ENCODE measurements around the gene RAB5B.

The RAB5B gene

GRCh38 chr12:55946553-55946952, 27.3 kb upstream of the RAB5B start:
- no peak for ATAC-seq (ENCODE audit: insufficient read depth, low read depth)
- no peak overlapping the region for H3K4me3 ChIP-seq (ENCODE audit: low read depth in 1 of 2, low read length in 2 of 2)
- H3K36me3 ChIP-seq (ENCODE audit: insufficient read depth, low read length): peaks cover 94% of the 10 kb centered on the region
- 0 out of 2 replicates have a peak, but pooled peaks cover 3% of the 10 kb centered on the region for H4K20me1 ChIP-seq (ENCODE audit: insufficient read depth, low read length)
- H3K9me3 ChIP-seq (ENCODE audit: insufficient read depth, low read length, severe bottlenecking): no peaks in the 10 kb centered on the region
- no peak overlapping the region for H3K4me2 ChIP-seq (ENCODE audit: insufficient read depth, low read length)
- H3K9ac ChIP-seq (ENCODE audit: low read depth, low read length): no peak overlapping the region
- no peaks in the 10 kb centered on the region for H3K27me3 ChIP-seq (ENCODE audit: insufficient read depth, low read length, poor library complexity)
- no peaks in the 10 kb centered on the region for H3K4me1 ChIP-seq (ENCODE audit: insufficient read depth, low read length)
- no peak for DNase-seq
- no peak overlapping the region for H2AFZ ChIP-seq (ENCODE audit: low read depth, low read length)
- no peak for TF ChIP-seq CTCF (IDR thresholded peaks at IDR 0.05; ENCODE audit: borderline replicate concordance, extremely low read depth, low read length, poor library complexity, severe bottlenecking)
- peaks cover 9% of the 10 kb centered on the region for H3K79me2 ChIP-seq (ENCODE audit: insufficient read depth, low read length)
- H3K27ac ChIP-seq (ENCODE audit: low read length): no peak overlapping the region

GRCh38 chr12:55955344-55955743, 18.5 kb upstream of the RAB5B start:
- TF ChIP-seq CTCF (IDR thresholded peaks at IDR 0.05; ENCODE audit: borderline replicate concordance, extremely low read depth, low read length, poor library complexity, severe bottlenecking) (no peak), EZH2 (IDR thresholded peaks at IDR 0.05; ENCODE audit: borderline replicate concordance, low read depth, low read length, severe bottlenecking) (no peak)
- Histone ChIP-seq H3K9ac (ENCODE audit: low read depth, low read length) (no peak overlapping the region), H3K4me3 (ENCODE audit: low read depth in 1 of 2, low read length in 2 of 2) (no peak overlapping the region), H3K79me2 (ENCODE audit: insufficient read depth, low read length) (no peaks in the 10 kb centered on the region), H3K4me1 (ENCODE audit: insufficient read depth, low read length) (no peaks in the 10 kb centered on the region), H3K27me3 (ENCODE audit: insufficient read depth, low read length, poor library complexity) (no peaks in the 10 kb centered on the region), H3K4me2 (ENCODE audit: insufficient read depth, low read length) (no peak overlapping the region), H3K9me3 (ENCODE audit: insufficient read depth, low read length, severe bottlenecking) (no peaks in the 10 kb centered on the region), H3K27ac (ENCODE audit: low read length) (no peak overlapping the region), H4K20me1 (ENCODE audit: insufficient read depth, low read length) (0 out of 2 replicates have a peak, but pooled peaks cover 3% of the 10 kb centered on the region), H3K36me3 (ENCODE audit: insufficient read depth, low read length) (peaks cover 46% of the 10 kb centered on the region), H2AFZ (ENCODE audit: low read depth, low read length) (no peak overlapping the region)
- DNase-seq (peak; percentile 15), ATAC-seq (ENCODE audit: insufficient read depth, low read depth) (peak; percentile 33)

GRCh38 chr12:55955800-55956508, 17.9 kb upstream of the RAB5B start:
- H3K4me2 ChIP-seq (ENCODE audit: insufficient read depth, low read length): no peak overlapping the region
- no peaks in the 10 kb centered on the region for H3K9me3 ChIP-seq (ENCODE audit: insufficient read depth, low read length, severe bottlenecking)
- TF ChIP-seq EZH2 (IDR thresholded peaks at IDR 0.05; ENCODE audit: borderline replicate concordance, low read depth, low read length, severe bottlenecking) (no peak), CTCF (IDR thresholded peaks at IDR 0.05; ENCODE audit: borderline replicate concordance, extremely low read depth, low read length, poor library complexity, severe bottlenecking) (peak; percentile 74)
- H3K9ac ChIP-seq (ENCODE audit: low read depth, low read length): no peak overlapping the region
- no peak overlapping the region for H3K27ac ChIP-seq (ENCODE audit: low read length)
- no peaks in the 10 kb centered on the region for H3K4me1 ChIP-seq (ENCODE audit: insufficient read depth, low read length)
- H3K36me3 ChIP-seq (ENCODE audit: insufficient read depth, low read length): peaks cover 40% of the 10 kb centered on the region
- no peaks in the 10 kb centered on the region for H3K79me2 ChIP-seq (ENCODE audit: insufficient read depth, low read length)
- peak; percentile 71 for DNase-seq
- H2AFZ ChIP-seq (ENCODE audit: low read depth, low read length): no peak overlapping the region
- peak; percentile 83 for ATAC-seq (ENCODE audit: insufficient read depth, low read depth)
- H4K20me1 ChIP-seq (ENCODE audit: insufficient read depth, low read length): 0 out of 2 replicates have a peak, but pooled peaks cover 3% of the 10 kb centered on the region
- no peaks in the 10 kb centered on the region for H3K27me3 ChIP-seq (ENCODE audit: insufficient read depth, low read length, poor library complexity)
- no peak overlapping the region for H3K4me3 ChIP-seq (ENCODE audit: low read depth in 1 of 2, low read length in 2 of 2)

All from DND-41 (cell line).